HG02759 (cell line): ENCODE results near the gene AGXT2.
A peak's percentile ranks its signal among the peaks of the same experiment; 100 is the strongest.

Experiments used
- ATAC-seq: cut with Tn5 transposase; IDR thresholded peaks from one replicate; pipeline ENCODE4 v1.9.1; 2021; ENCODE audit warnings: mild to moderate bottlenecking, moderate library complexity; ENCODE audit not compliant: unreplicated experiment

The AGXT2 gene

DNA sequence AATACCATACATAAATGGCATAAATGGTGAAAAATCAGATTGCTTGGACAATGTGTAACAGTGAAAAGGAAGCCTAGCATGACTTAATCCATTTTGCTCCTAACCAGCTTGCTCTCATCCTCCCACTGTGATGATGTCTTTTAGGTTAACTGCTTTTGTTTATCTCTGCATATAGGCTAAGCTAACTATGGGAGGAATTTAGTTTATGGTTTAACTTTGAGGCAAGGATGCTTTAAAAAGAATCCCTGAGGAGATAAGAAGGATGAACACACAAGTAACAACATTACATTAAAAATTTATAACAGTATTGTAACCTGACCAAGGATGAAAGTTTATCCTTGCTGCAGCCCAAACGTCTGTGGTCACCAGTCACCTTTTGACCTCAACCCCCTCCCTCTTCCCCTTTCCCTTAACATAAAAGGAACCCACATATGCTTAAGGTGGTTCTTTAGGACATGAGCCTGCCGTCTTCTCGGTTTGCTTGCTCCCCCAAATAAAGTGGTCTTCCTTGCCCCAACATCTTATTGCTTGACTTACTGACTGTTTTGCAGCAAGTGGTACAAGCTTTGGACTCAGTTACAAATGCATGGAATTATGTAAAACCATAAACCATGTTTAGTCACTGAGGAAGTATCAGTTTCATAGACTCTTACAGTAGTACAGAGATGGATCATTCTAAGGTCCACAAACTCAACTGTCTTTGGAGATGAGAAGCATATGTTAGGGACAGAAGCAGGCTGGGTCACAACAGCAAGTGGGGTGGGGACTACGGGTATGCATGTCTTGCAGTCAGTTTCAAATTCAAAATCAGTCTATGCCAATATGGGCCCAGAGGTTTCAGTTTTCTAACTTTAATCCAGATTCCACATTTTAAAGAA lies 31.3 kb downstream of the AGXT2 start:
- ATAC-seq = peak; percentile 96

DNA sequence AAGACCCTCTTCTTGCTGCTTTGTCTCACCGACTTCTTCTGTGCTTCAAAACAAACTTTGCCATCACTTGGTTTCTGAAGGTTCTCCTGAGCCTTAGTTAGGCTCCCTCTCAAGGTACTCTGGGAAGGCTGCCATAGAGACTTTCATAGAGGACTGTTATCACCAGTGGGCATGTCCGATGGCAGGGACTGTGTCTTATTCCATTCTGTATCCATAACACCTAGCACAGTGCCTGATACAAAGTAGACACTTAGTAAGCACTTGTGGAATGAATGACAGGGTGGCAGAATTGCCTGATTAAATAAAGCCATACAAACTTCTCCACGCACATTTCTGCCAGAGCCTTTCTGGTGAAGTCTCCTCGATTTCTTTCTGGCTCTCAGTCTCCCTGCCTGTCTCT lies 32.7 kb downstream of the AGXT2 start:
- ATAC-seq = no peak

DNA sequence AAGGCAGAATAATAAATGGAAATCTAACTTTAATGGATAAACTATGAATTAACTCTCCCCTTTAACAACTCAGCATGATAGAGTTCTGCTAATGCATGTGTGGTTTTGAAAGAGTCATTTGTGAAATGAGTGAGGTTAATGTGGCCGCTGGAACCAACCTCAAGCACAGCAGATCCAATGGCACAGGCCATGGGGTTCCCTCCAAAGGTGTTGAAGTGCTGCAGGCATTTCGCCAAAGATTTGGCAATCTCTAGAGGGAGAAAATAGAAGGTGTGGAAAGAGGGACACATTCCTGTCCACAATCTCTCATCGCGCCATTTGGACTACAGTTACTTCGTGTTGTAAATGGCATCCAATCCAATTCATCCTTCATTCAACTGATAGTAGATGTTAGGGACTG lies 35.0 kb downstream of the AGXT2 start:
- ATAC-seq = no peak

DNA sequence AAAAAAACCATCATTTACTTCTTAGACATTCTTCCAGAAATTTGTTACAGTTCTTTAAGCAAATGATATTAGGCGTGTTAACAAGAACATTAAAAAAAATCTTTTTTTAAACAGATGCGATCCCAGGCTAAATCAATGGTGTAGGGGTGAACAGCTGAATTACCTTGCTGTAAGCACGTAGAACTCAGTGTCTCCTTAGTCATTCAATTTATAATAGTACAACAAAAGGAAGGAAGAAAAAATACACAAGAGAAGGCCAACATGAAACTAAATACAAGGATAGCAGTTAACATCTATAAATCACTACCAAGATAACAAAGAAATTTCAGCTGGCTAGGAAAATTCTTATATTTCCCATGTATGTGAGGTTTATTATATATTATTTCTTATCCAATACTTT lies 35.4 kb downstream of the AGXT2 start:
- ATAC-seq = no peak

DNA sequence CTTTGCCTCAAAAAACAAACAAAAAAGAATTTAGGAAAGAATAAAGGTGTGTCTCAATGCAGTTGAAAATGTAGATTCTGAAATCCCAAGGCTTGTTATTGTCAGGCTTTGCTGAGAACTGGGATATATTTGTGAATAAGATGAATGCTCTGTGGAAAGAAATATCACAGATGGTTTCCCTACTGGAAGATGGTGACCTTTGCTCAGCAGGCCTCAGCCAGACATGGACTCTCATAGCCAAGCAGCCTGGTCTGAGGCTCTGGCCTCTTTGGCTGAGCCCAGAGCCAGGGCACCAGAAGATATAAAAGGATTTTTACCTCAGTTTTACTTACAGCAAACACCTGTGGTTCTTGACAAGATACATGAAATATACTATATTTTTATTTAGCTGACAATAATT lies 37.1 kb downstream of the AGXT2 start:
- ATAC-seq = no peak

DNA sequence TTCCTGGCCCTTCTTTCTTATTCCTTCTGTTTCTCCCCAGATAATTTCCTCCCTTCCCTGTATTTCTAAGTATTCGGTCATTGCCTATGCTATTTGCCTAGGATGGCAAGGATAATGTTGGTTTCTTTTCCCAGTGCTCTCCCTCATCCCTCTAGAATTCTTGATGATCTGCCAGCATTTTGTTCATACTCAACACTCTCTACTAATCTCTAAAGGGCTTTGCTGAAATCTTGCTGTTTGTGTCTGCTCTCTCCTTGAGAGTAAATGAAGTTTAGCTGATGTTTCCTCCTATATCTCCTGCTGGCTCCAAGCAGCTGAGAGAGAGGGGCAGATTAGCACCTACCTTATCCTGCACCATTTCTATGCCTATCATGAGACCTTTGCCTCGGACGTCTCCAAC lies 38.1 kb downstream of the AGXT2 start:
- ATAC-seq = no peak

DNA sequence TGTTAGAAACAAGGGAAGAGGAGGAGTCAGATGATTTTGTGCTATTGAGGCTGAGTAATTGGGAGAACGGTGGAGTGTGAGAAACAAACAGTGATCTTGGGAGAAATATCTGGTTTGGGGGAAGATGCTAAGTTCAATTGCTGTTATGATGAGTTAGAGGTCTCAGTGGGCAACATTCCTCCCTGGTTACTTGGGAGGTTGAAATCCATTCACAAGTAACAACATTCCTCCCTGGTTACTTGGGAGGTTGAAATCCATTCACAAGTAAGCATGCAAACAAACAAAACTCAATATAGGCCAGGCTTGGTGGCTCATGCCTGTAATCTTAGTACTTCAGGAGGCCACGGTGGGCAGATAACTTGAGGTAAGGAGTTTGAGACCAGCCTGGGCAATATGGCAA lies 38.7 kb downstream of the AGXT2 start:
- no peak for ATAC-seq

DNA sequence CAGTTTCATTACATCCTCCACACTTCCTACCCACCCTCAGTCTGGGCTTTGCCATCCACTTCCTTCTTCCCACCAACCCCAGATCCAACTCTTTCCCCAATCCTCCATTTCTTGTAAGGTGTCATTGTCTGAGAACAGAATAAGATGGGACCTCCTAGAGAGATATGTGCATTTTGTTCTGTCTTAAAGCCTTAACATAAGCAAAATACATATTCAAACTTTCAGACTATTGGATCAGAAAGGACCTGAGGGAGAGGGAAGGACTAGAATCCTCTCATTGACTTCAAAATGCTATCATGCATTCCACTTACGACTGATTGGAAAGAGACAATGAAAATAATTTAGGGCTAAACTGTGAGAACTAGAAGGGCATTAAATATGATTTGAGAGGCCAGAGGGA lies 43.0 kb downstream of the AGXT2 start:
- ATAC-seq = no peak

DNA sequence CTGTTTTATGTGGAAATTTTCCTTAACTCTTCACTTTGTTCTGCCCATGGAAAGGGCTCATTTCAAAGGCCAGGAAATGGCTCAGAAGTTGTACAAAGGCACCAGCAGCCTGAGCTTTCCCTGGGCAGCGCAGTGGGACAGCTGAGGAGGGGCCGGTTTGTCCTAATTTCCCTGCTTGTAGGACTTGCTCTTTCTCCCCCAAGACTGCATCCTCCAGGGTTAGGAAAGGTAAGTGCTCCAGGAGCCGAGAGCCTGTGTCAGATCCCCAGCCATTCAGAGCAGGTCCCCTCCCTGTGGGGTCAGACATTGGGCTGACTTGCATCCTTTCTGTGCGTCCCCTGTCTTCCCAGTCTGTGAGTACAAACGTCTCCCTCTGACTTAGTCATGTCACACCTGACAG lies 43.5 kb downstream of the AGXT2 start:
- ATAC-seq = no peak

DNA sequence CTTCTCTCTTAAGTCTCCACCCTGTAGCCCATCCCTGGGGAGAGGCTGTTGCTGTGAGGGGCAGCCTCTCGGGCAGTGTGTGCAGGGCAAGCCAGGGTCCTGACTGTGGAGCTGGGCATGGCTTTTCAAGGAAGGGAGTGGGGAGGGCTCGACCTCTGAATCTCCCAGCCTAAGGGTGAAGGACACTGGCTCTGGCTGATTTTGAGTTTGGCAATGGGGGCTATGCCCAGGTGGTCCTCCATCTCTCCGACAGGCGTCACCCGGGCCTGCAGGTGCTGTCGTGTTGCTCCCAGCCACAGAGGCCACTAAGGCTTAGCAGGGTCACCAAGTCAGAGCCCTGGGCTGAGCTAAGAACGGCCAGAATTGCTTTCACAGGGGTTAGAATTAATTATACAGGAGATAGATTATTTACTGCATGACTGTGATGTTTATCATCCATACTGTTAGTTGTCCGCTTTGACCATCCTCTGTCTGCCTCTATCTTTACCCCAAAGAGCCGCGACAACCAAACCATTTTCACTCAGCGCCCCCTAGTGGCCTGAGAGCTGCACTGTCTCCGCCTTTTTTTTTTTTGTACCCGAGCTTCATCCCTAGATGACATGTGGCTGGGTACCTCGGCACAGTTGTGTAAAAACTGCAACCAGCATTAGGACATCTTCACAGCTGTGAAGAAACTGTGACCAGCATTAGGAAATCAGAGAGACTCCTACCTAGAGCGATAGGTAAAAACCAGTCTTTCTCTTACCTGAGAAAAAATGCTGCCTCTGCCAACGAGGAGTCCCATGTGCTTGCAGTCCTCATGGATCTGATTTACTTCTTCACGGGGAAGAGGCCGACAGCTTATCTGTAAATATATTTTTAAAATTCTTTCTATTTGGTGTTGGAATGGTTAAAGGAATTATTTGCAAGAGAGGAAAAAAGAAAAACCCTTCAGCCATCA lies 44.5 kb downstream of the AGXT2 start:
- peak; percentile 80 for ATAC-seq

DNA sequence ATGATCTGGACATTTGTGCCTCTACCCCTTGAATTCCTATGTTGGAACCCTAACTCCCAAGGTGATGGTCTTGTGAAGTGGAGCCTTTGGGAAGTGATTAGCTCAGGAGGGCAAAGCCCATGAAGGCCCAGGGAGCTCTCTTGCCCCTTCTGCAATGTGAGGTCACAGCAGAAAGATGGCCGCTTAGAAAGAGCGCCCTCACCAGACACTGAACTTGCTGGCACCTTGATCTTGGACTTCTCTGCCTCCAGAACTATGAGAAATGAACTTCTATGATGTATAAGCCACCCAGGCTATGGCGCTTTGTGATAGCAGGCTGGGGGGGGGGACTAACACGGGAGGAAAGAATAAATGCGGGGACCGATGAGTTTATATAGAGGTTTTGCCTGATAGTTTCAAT lies 45.3 kb downstream of the AGXT2 start:
- ATAC-seq = no peak

DNA sequence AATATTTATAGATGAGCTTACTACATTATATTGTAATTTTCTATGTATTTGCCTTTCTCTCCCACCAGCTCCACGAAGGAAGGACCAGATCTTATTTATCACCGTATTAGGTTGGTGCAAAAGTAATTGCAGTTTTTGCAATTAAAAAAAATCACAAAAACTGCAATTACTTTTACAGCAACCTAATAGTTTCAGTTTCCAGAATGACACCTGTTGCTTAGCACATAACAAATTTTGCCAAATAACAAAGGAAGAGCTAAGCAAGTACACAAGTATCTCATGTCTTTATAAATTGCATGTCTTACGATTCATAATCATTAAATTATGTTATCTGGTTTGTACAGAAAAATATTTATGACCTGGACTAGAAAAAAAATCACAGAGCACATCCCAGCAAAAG lies 45.9 kb downstream of the AGXT2 start:
- ATAC-seq = no peak

DNA sequence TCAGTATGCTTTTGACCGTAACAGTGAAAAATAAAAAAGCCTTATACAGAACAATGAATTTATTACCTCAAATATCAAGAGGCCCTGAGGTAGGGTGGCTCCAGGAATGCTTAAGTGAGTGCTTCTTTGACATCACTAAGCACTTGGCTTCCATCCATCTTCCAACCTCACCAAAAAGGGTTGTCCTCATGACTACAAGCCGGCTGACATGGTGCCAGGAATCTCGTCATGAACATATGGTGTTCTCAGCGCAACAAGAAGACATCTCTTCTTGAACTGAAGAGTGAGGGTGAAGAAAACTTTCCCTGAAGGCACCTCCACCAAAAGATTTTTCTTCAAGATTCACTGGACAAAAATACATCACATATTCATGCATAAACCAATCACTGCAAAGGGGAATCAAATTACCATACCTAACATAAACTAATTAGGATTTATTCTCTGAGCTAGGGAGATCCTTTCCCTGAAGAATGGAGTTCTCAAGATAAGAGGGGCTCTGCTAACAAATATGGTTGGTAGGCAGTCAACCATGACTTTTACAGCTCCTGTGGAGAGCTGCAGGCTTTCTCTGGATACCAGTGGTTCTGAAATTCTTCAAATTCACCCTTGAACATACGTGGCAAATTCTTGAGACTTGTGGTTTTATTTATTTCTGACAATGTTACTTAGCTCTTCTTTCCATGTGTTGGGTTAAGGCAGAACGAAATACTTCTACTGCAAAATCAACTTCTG lies 49.5 kb downstream of the AGXT2 start:
- ATAC-seq = no peak

DNA sequence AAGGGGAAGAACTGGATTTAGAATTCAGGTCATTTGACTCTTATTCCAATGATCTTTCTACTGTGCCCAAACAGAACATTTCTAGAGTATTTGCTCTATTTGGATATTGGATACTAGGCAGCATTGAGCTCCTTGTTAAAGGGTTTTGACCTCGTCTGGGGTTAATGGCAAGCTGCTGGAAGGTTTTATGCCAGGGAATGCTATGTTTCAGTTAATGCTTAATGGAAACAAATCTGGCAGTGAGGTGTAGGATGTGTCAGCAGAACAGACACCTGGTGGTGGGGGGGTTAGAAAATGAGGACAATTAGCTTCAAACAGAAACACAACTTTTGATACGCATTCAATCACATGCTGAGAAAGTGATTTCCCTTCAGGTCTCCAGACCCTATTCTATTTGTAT lies 51.5 kb downstream of the AGXT2 start:
- ATAC-seq = no peak

DNA sequence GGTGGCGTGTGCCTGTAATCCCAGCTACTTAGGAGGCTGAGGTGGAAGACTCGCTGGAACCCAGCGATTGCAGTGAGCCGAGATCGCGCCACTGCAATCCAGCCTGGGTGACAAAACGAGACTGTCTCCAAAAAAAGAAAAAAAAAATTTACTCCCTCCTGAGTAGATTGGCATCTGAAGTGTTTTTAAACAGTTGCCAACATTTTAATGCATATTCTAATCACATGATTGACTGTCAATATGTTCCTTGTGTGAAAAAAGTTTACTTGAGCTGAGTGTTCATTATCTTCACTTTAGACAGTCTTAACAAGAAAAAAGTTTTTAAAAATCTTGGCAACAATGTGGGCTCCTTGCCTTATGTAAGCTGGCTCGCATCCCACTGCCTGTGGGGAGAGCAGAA lies 53.8 kb downstream of the AGXT2 start:
- ATAC-seq = no peak

DNA sequence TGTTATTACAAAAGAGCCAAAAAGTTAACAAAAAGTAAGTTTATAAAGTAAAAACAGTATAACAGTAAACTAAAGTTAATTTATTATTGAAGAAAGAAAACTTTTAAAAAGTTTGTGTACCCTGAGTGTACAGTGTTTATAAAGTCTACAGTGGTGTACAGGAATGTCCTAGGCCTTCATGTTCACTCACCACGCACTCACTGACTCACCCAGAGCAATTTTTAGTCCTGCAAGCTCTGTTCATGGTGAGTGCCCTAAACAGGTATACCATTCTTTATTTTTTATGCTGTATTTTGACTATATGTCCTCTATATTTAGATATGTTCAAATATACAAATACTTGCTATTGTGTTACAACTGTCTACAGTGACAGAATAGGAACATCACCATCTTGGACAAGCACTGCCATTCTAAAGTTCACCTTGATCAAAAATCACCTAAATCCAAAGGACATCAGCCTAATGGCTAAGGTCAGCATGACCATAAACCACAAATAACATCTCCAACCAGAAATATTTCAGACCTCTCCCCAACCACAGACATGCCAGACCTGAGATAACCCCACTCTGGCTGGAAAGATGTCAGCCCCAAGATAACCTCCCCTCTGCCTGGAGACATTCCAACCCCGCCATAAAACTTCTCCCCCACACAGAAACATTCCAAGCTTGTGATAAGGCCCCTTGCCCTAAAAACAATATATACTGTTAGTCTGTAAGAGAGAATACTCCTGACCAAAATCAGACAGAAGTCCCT lies 56.1 kb downstream of the AGXT2 start:
- no peak for ATAC-seq

DNA sequence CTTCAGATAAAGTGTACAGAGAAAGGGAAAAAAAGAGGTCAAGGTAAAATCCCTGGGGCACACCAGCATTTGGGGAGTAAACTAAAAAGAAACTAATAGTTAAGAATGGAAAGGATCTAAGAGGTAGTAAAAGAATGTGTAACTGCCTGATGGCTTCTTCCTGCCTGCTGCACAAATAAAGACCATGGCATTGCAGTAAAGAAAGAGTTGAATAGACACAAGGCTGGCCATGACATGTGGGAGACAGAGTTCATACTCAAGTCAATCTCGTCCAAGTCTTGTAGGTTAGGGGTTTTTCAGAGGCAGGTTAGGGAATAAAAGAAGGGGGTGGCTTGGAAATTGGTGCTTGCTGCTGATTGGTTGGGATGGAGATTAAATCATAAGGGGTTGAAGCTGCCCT lies 60.8 kb downstream of the AGXT2 start:
- ATAC-seq = no peak

DNA sequence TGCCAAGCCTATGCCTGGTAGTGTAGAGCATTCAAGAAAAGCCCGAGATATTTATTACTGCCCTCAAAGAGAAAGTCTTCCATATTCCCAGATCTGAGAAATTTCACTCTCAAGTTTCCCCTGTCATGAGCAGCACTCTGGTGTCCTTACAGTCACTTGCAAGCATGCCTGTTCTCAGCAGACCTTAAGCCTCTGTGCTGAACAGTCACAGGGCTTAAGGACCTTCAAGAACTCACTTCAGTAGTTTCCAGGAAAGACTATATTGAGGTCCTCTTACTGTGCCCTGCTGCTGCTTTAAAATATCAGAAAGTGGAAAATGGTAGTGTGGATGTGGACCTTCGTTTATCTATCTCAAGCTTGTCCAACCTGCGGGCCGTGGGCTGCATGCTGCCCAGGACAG lies 64.9 kb downstream of the AGXT2 start:
- ATAC-seq = no peak

DNA sequence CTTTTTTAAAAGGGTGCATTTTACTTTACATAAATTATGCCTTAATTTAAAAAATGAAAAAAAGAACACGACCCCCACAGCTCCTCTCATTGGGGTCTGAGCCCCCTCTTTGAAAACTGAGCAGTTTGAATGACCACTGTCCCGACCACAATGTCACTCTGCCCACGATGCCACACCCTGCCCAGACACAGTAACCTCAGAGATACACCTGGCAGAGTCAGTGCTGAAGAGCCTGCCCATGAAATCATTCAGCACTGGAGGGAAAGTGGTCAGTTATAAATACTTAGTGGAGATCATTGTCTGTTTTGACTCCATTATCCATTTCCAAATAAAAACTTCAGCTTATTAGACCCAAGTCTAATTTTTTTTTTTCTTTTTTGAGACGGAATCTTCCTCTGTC lies 69.1 kb downstream of the AGXT2 start:
- peak; percentile 49 for ATAC-seq

DNA sequence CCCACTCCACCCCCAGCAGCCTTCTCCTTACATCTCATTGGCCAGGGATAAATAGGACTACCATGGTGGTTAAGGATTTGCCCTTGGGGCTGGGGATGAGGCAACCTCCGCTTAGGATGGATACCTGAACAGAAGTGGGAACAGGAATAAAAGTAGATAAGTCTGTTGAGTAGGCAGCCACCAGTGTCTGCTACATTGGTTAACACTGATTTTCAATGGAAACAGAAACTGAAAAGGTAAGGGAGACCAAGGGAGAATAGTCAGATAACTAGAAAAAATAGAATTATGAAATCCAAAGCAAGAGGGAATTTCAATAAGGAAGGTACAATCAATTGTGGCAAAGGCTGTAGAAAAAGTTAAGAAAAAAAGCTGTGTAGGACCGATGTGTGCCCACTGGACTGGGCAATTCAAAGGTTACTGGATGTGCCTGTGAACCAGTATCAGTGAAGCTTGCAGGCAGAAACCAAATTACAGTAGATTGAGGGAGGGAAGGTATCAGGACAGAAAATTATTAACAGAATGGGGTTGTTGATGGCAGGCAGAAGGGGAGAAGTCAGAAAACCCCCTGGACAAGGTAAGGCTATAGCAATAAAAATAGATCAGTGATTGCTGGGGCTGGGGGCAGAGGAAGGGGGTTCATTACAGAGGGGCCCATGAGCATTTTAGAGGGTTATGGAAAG lies 69.7 kb downstream of the AGXT2 start:
- peak; percentile 95 for ATAC-seq
